Measurements from ENCODE around the gene SLC1A2.

DNA sequence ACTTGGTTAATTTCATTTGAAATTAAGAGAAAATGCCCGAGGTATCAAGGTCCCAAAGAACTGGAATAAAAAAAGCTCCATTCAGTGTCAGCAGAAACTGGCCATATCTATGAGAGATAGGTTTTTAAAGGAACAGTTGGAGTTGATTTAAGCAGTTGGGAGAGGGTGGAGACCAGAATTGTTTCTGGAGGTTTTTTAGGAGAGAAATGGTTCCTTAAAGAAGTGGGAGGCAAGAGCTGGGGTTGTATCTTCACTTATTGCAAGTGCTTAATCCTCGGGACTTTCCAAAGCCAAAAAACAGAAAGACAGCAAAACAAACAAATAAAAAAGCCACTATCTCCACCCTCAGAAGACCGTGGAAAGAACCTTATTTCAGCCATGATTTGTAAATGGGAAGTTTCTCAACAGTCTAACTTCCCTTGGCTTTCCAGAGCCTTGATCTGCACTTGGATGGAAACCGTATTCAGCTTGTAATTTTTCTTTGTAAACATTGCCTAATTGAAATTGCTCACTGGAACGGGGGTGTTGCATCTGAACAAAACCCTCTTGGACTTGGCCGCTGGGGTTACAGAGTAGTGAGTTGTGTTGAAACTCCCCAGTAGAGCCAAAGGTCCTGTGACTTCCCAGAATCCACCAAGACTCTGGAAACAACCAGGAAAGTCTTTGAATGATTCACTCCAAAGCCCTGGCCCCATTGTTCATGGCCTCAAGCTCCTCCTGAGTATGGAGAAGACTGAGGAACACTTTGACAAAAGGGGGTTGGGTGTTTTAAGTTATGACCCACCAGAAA, 115.6 kb downstream of the SLC1A2 start:
- TF ChIP-seq, protein P1, sequence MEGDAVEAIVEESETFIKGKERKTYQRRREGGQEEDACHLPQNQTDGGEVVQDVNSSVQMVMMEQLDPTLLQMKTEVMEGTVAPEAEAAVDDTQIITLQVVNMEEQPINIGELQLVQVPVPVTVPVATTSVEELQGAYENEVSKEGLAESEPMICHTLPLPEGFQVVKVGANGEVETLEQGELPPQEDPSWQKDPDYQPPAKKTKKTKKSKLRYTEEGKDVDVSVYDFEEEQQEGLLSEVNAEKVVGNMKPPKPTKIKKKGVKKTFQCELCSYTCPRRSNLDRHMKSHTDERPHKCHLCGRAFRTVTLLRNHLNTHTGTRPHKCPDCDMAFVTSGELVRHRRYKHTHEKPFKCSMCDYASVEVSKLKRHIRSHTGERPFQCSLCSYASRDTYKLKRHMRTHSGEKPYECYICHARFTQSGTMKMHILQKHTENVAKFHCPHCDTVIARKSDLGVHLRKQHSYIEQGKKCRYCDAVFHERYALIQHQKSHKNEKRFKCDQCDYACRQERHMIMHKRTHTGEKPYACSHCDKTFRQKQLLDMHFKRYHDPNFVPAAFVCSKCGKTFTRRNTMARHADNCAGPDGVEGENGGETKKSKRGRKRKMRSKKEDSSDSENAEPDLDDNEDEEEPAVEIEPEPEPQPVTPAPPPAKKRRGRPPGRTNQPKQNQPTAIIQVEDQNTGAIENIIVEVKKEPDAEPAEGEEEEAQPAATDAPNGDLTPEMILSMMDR (IDR thresholded peaks at IDR 0.05) = peak in 1 of 3 donors; percentile 8
- TF ChIP-seq POLR2A (IDR thresholded peaks at IDR 0.05) = no peak
- peak; percentile 70 to 93 (median 80) for TF ChIP-seq POLR2AphosphoS5 (IDR thresholded peaks at IDR 0.05)

Measured in breast epithelium (tissue), 3 donors.